Neural cell (in vitro differentiated cells): ENCODE data around the gene PRLHR.

Experiments used
- CTCF ChIP-seq: fragments of 450-650 bp; IDR thresholded peaks from 2 replicates; pipeline ENCODE4 v1.5.1; 2014; ENCODE audit warnings: antibody characterized with exemption, mild to moderate bottlenecking, moderate library complexity; ENCODE audit not compliant: poor library complexity, severe bottlenecking
- EP300 ChIP-seq: fragments of 450-650 bp; conservative IDR thresholded peaks from 2 replicates; pipeline ENCODE4 v1.6.1; 2014; ENCODE audit warnings: antibody characterized with exemption, mild to moderate bottlenecking, moderate library complexity; ENCODE audit not compliant: poor library complexity, severe bottlenecking

- TF ChIP-seq CTCF (peak; percentile 55), EP300 (no peak)
Observed at GRCh38 chr10:118564652-118565051, 30.8 kb downstream of the PRLHR start.
